ENCODE measurements around the gene OSBPL8.

DNA sequence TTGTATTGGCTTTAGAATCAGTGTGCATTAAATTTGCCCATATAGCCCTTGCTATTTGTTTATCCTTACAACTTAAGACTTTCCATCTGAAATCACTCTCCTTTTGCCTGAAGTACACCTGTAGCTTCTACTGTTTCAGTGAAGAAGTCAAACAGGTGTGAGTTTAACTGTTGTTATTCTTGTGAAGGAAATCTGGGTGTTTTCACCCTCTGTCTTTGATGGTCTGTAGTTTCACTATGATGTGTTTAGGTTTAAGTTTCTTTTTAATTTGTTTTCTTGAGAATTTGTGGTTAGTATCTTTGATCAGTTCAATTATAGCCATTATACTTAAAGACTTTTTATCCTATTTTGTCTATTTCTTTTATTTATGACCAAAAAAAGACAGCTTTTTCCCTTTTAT is 142.5 kb downstream of the OSBPL8 start:
- TF ChIP-seq ARNTL (CRISPR knock-in tag; IDR thresholded peaks at IDR 0.05; ENCODE audit: borderline replicate concordance, low read depth) (no peak), ZFP3 (CRISPR knock-in tag; IDR thresholded peaks at IDR 0.05) (no peak), BACH2 (CRISPR knock-in tag; IDR thresholded peaks at IDR 0.05; ENCODE audit: borderline replicate concordance) (no peak), ESRRG (CRISPR knock-in tag; IDR thresholded peaks at IDR 0.05) (no peak)
